ENCODE data around the gene ASB16. TPM values are rescaled to one million over a fixed set of nuclear protein-coding genes. Genes with fewer than 3 reads are reported as not detected.

ASB16 gene
- total RNA-seq, 2 experiments from 2014 or later: 0.30 to 0.44 TPM

- Histone ChIP-seq H3K36me3 (ENCODE audit: insufficient read depth, low read length) (peaks cover 90% of the 10 kb centered on the region), H3K9me3 (ENCODE audit: low read length) (no peaks in the 10 kb centered on the region), H3K27ac (ENCODE audit: low read depth, low read length, poor library complexity, severe bottlenecking) (no peak overlapping the region), H3K4me3 (ENCODE audit: low read depth, low read length, poor library complexity, severe bottlenecking) (no peak overlapping the region), H3K4me1 (ENCODE audit: insufficient read depth, low read length, poor library complexity, severe bottlenecking) (peaks cover 50% of the 10 kb centered on the region), H3K4me2 (ENCODE audit: low read length) (no peak overlapping the region), H4K20me1 (ENCODE audit: insufficient read depth, low read length) (no peaks in the 10 kb centered on the region), H3K9me2 (ENCODE audit: insufficient read depth, low read length) (no peaks in the 10 kb centered on the region), H2AFZ (ENCODE audit: low read length) (no peak overlapping the region), H3K79me2 (ENCODE audit: insufficient read depth, low read depth, low read length) (peaks cover 45% of the 10 kb centered on the region)
- TF ChIP-seq EZH2phosphoT487 (IDR thresholded peaks at IDR 0.05; ENCODE audit: borderline replicate concordance, low read depth, low read length) (no peak), CTCF (conservative IDR thresholded peaks at IDR 0.05; ENCODE audit: low read length) (no peak)
- intact Hi-C loops (cut with micrococcal nuclease; ENCODE audit: unreplicated experiment): loop anchor here (10.0 kb wide), 1 partner anchor 292 kb away; the partner anchor contains the start of gene GPATCH8
- POLR2A ChIA-PET: interaction anchor here (0.8 kb wide), 1 partner anchor 117 kb away, joined by 3 read pairs; no protein-coding TSS in a partner anchor
- CTCF ChIA-PET (ENCODE audit: unreplicated experiment): interaction anchor here (0.5 kb wide), 1 partner anchor 104 kb away, joined by 3 read pairs; no protein-coding TSS in a partner anchor
- DNase-seq (ENCODE audit: low spot score): no peak
- no TSS peak for BruUV-seq (replicated peaks)
Observed at GRCh38 chr17:44212507-44213402, 42.3 kb downstream of the ASB16 start.

DNA sequence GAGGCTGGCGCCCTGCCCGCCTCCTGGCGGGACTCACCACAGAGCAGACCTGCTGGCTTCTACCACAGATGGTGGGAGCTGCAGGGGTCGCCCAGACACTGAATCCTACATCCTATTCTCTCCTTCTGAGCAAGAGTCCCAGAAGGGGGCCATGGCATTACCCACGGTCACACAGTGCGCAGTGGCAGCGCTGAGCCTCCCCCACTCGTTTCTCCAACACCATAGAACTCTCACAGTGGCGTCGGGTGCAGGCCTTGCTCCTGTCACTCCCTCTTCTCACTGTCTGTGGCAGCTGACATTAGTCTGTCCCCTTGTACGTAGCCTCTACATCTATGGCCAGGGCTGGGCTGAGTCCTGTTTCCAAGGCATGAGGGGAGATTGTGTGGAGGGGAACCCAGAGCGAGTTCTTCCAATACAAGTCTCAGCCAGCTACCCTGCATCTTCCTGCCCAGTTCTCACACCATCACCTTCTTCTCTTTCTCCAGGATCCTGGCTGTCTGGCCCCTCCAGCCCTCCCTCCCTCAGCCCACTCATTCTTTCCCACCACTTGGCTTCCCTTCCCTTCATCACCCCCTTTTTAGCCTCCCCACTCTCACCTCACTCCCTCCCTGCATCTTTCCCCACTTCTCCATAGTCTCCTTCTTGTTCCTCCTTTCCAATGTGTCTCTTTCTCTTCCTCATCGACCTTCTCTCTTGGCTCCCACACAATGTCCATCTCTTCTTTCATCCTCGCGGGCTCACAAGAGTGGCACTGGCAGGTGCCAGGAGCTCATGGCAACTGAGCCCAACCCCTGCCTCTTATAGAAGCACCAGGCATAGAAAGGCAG is 43.1 kb downstream of the ASB16 start:
- Histone ChIP-seq H3K4me2 (ENCODE audit: low read length) (no peak overlapping the region), H3K4me3 (ENCODE audit: low read depth, low read length, poor library complexity, severe bottlenecking) (no peak overlapping the region), H3K36me3 (ENCODE audit: insufficient read depth, low read length) (peaks cover 86% of the 10 kb centered on the region), H3K9me3 (ENCODE audit: low read length) (no peaks in the 10 kb centered on the region), H3K9me2 (ENCODE audit: insufficient read depth, low read length) (no peaks in the 10 kb centered on the region), H2AFZ (ENCODE audit: low read length) (no peak overlapping the region), H3K4me1 (ENCODE audit: insufficient read depth, low read length, poor library complexity, severe bottlenecking) (peaks cover 50% of the 10 kb centered on the region), H4K20me1 (ENCODE audit: insufficient read depth, low read length) (no peaks in the 10 kb centered on the region), H3K27ac (ENCODE audit: low read depth, low read length, poor library complexity, severe bottlenecking) (peak overlapping the region; percentile 86), H3K79me2 (ENCODE audit: insufficient read depth, low read depth, low read length) (peaks cover 50% of the 10 kb centered on the region)
- no peak for TF ChIP-seq EZH2phosphoT487 (IDR thresholded peaks at IDR 0.05; ENCODE audit: borderline replicate concordance, low read depth, low read length)
- no peak for TF ChIP-seq CTCF (conservative IDR thresholded peaks at IDR 0.05; ENCODE audit: low read length)
- ChIA-PET CTCF (ENCODE audit: unreplicated experiment) (interaction anchor here (0.5 kb wide), 1 partner anchor 103 kb away, joined by 3 read pairs; no protein-coding TSS in a partner anchor), POLR2A (no interaction called here)
- intact Hi-C loops (cut with micrococcal nuclease; ENCODE audit: unreplicated experiment): loop anchor here (10.0 kb wide), 1 partner anchor 291 kb away; the partner anchor contains the start of gene GPATCH8
- no TSS peak for BruUV-seq (replicated peaks)
- no peak for DNase-seq (ENCODE audit: low spot score)
